Measurements from ENCODE around the gene WNT3. TPM values are rescaled to one million over a fixed set of nuclear protein-coding genes. Genes with fewer than 3 reads are reported as not detected.

WNT3 gene
- total and polyA plus RNA-seq, 2 donors (not counting 1 experiment from before 2014, with no cell fraction given) = 0.86 to 1.4 TPM

- Histone ChIP-seq H3K4me1 (ENCODE audit: control insufficient read depth in 2 of 2, insufficient read depth in 2 of 2, low read length in 2 of 2) (peaks cover 0 to 2% of the 10 kb centered on the region in 2 donors), H3K9me3 (ENCODE audit: control extremely low read depth in 1 of 3, control insufficient read depth in 2 of 3, insufficient read depth in 1 of 3, low read length in 2 of 3) (peaks cover 0 to 3% (median 0%) of the 10 kb centered on the region in 3 donors), H3K27ac (ENCODE audit: low read length in 2 of 2) (no peak overlapping the region), H4K20me1 (ENCODE audit: control insufficient read depth, insufficient read depth, low read length, poor library complexity, severe bottlenecking) (no peaks in the 10 kb centered on the region), H3K36me3 (replicated peaks in 1 of 2; ENCODE audit: control extremely low read depth in 1 of 2, control insufficient read depth in 1 of 2, extremely low read depth in 1 of 2, insufficient read depth in 2 of 2, low read length in 1 of 2) (no peaks in the 10 kb centered on the region), H3K4me3 (ENCODE audit: control extremely low read depth in 1 of 5, extremely low read depth in 1 of 5, insufficient read depth in 1 of 5, low read depth in 2 of 5, low read length in 4 of 5) (no peak overlapping the region), H3K79me2 (ENCODE audit: control insufficient read depth, insufficient read depth, low read length) (no peaks in the 10 kb centered on the region), H3K27me3 (replicated peaks in 1 of 4; ENCODE audit: control extremely low read depth in 1 of 4, control insufficient read depth in 3 of 4, insufficient read depth in 4 of 4, low read length in 3 of 4) (peaks cover 0 to 22% (median 3%) of the 10 kb centered on the region in 4 experiments), H3K4me2 (replicated peaks; ENCODE audit: low read depth, low read length, poor library complexity, severe bottlenecking) (no peak overlapping the region), H2AFZ (ENCODE audit: insufficient read depth, low read depth, low read length, poor library complexity, severe bottlenecking) (no peak overlapping the region), H3K9ac (ENCODE audit: low read length) (no peak overlapping the region)
- H3K27ac Mint-ChIP-seq = no peak overlapping the region
- H3K27me3 Mint-ChIP-seq = peaks cover 24% of the 10 kb centered on the region
- WGBS (ENCODE audit: insufficient coverage) = no CpG with 5 or more reads among the region's 2 CpGs
- intact Hi-C loops (cut with micrococcal nuclease) = no loop called here
- no peaks in the 10 kb centered on the region for H3K4me1 Mint-ChIP-seq
- no peak for DNase-seq
- no peaks in the 10 kb centered on the region for H3K9me3 Mint-ChIP-seq (ENCODE audit: insufficient read depth)
- TF ChIP-seq CTCF (IDR thresholded peaks at IDR 0.05) (no peak), EZH2 (IDR thresholded peaks at IDR 0.05; ENCODE audit: borderline replicate concordance, insufficient read depth, low read depth, low read length, poor library complexity, severe bottlenecking) (no peak)
- CTCF ChIA-PET = interaction anchor here (1.0 to 1.7 kb wide), 2 partner anchors 12 to 16 kb away, joined by 3 to 6 read pairs; no protein-coding TSS in a partner anchor
- no peak overlapping the region for H3K4me3 Mint-ChIP-seq
- POLR2A ChIA-PET = no interaction called here
- no peak for ATAC-seq (ENCODE audit: low read depth)
Measured at GRCh38 chr17:46827274-46827673, 8.8 kb upstream of the WNT3 start.

- Mint-ChIP-seq H3K4me1 (peaks cover 5% of the 10 kb centered on the region), H3K9me3 (ENCODE audit: insufficient read depth) (no peaks in the 10 kb centered on the region), H3K4me3 (no peak overlapping the region), H3K27ac (no peak overlapping the region), H3K27me3 (peaks cover 34% of the 10 kb centered on the region)
- TF ChIP-seq CTCF (IDR thresholded peaks at IDR 0.05) = no peak
- TF ChIP-seq EZH2 (IDR thresholded peaks at IDR 0.05; ENCODE audit: borderline replicate concordance, insufficient read depth, low read depth, low read length, poor library complexity, severe bottlenecking) = no peak
- ChIA-PET POLR2A (no interaction called here), CTCF (interaction anchor here (1.7 kb wide), 1 partner anchor 17 kb away, joined by 6 read pairs; no protein-coding TSS in a partner anchor)
- Histone ChIP-seq H4K20me1 (ENCODE audit: control insufficient read depth, insufficient read depth, low read length, poor library complexity, severe bottlenecking) (no peaks in the 10 kb centered on the region), H2AFZ (ENCODE audit: insufficient read depth, low read depth, low read length, poor library complexity, severe bottlenecking) (no peak overlapping the region), H3K9ac (ENCODE audit: low read length) (no peak overlapping the region), H3K4me2 (replicated peaks; ENCODE audit: low read depth, low read length, poor library complexity, severe bottlenecking) (no peak overlapping the region), H3K9me3 (ENCODE audit: control extremely low read depth in 1 of 3, control insufficient read depth in 2 of 3, insufficient read depth in 1 of 3, low read length in 2 of 3) (peaks cover 0 to 14% (median 0%) of the 10 kb centered on the region in 3 donors), H3K4me3 (ENCODE audit: control extremely low read depth in 1 of 5, extremely low read depth in 1 of 5, insufficient read depth in 1 of 5, low read depth in 2 of 5, low read length in 4 of 5) (no peak overlapping the region), H3K79me2 (ENCODE audit: control insufficient read depth, insufficient read depth, low read length) (no peaks in the 10 kb centered on the region), H3K27ac (ENCODE audit: low read length in 2 of 2) (no peak overlapping the region), H3K27me3 (replicated peaks in 1 of 4; ENCODE audit: control extremely low read depth in 1 of 4, control insufficient read depth in 3 of 4, insufficient read depth in 4 of 4, low read length in 3 of 4) (peaks cover 0 to 33% (median 9%) of the 10 kb centered on the region in 4 experiments), H3K4me1 (ENCODE audit: control insufficient read depth in 2 of 2, insufficient read depth in 2 of 2, low read length in 2 of 2) (peaks cover 9 to 10% of the 10 kb centered on the region in 2 donors), H3K36me3 (replicated peaks in 1 of 2; ENCODE audit: control extremely low read depth in 1 of 2, control insufficient read depth in 1 of 2, extremely low read depth in 1 of 2, insufficient read depth in 2 of 2, low read length in 1 of 2) (no peaks in the 10 kb centered on the region)
- intact Hi-C loops (cut with micrococcal nuclease) = no loop called here
- ATAC-seq (ENCODE audit: low read depth) = no peak
- DNase-seq = no peak
- WGBS (ENCODE audit: insufficient coverage) = 80% methylated on average over 1 of the region's 1 CpG
Measured at GRCh38 chr17:46826116-46826515, 7.6 kb upstream of the WNT3 start.
